ENCODE measurements around the gene LMAN1.

GRCh38 chr18:59344996-59345395, 14.1 kb downstream of the LMAN1 start:
- TF ChIP-seq EZH2phosphoT487 (conservative IDR thresholded peaks at IDR 0.05; ENCODE audit: low read length) (no peak), CTCF (IDR thresholded peaks at IDR 0.05; ENCODE audit: insufficient read depth, low read length, poor library complexity, severe bottlenecking) (no peak)

Data from SU-DHL-6 (cell line).